OCI-LY7 (cell line): Measurements from ENCODE around the gene CDC6.

ENCODE experiments used
- CTCF ChIP-seq: fragments of 200-600 bp; sonication (generic); conservative IDR thresholded peaks from 2 replicates; pipeline ENCODE4 v1.5.1; 2014; ENCODE audit warnings: mild to moderate bottlenecking, antibody characterized with exemption, low read length, moderate library complexity, mixed read lengths
- EZH2phosphoT487 ChIP-seq: fragments of 200-600 bp; sonication (generic); IDR thresholded peaks from 2 replicates; pipeline ENCODE4 v1.6.1; 2018; ENCODE audit warnings: low read depth, borderline replicate concordance, mild to moderate bottlenecking, mixed run types, antibody characterized with exemption, low read length, moderate library complexity, mixed read lengths

GRCh38 chr17:40349895-40350688, 62.4 kb downstream of the CDC6 start:
- TF ChIP-seq CTCF (no peak), EZH2phosphoT487 (no peak)
